Spleen (tissue), 11 donors: Measurements from ENCODE around the gene C1orf226. TPM values are rescaled to one million over a fixed set of nuclear protein-coding genes. Genes with fewer than 3 reads are reported as not detected.

ENCODE experiments used
- DNase-seq: peaks from one replicate; pipeline ENCODE4 v3.0.0-alpha.2; 2020
- H3K27ac ChIP-seq, 8 donors: fragments of 200-600 bp; sonication (generic) in 7 of 8; 1 replicate in 4 of 8; 2 replicates in 4 of 8; pipeline versions ENCODE4 v1.5.0 to v1.8.0; 2016 to 2021; ENCODE audit warnings: inconsistent platforms in 4 of 8, mild to moderate bottlenecking in 4 of 8, moderate library complexity in 1 of 8
- H3K27me3 ChIP-seq, 7 donors: fragments of 200-600 bp; sonication (generic) in 6 of 7; replicated peaks in 1 of 7; 1 replicate in 4 of 7; 2 replicates in 3 of 7; pipeline versions ENCODE4 v1.5.0 to v1.8.0; 2016 to 2021; ENCODE audit warnings: inconsistent platforms in 3 of 7, mild to moderate bottlenecking in 1 of 7
- H3K36me3 ChIP-seq, 6 donors: fragments of 200-600 bp; sonication (generic) in 5 of 6; 1 replicate in 4 of 6; 2 replicates in 2 of 6; pipeline versions ENCODE4 v1.5.0 to v1.8.0; 2016 to 2021; ENCODE audit warnings: inconsistent platforms in 2 of 6
- H3K4me1 ChIP-seq, 6 donors: fragments of 200-600 bp; sonication (generic) in 5 of 6; 1 replicate in 3 of 6; 2 replicates in 3 of 6; pipeline versions ENCODE4 v1.5.0 to v1.8.0; 2016 to 2021; ENCODE audit warnings: inconsistent platforms in 3 of 6
- H3K4me3 ChIP-seq, 8 donors: fragments of 200-600 bp; sonication (generic) in 7 of 8; 1 replicate in 4 of 8; 2 replicates in 4 of 8; pipeline versions ENCODE4 v1.5.0 to v1.8.0; 2016 to 2021; ENCODE audit warnings: inconsistent platforms in 4 of 8, mild to moderate bottlenecking in 4 of 8, moderate library complexity in 2 of 8
- H3K9me3 ChIP-seq, 8 donors: fragments of 200-600 bp; sonication (generic) in 7 of 8; 1 replicate in 4 of 8; 2 replicates in 4 of 8; pipeline versions ENCODE4 v1.5.0 to v1.8.0; 2016 to 2021; ENCODE audit warnings: inconsistent platforms in 4 of 8
- POLR2A ChIP-seq, 3 donors: fragments of 450-650 bp; IDR thresholded peaks; one replicate each; pipeline ENCODE4 v1.5.1; 2017; ENCODE audit warnings: antibody characterized with exemption in 3 of 3, mild to moderate bottlenecking in 1 of 3
- POLR2AphosphoS5 ChIP-seq, 3 donors: sonication (generic); formaldehyde crosslinking; IDR thresholded peaks; one replicate each; pipeline ENCODE4 v1.5.1; 2017; ENCODE audit warnings: antibody characterized with exemption in 3 of 3
- WGBS, 5 donors: extraction: QIAGEN DNeasy Blood & Tissue Kit in 3 of 5; methylation state at CpG; one replicate each; pipeline versions ENCODE4 v1.1.5 to v1.1.7; 2013 to 2018; 5-methylcytosine and 5-hydroxymethylcytosine counted together
- intact Hi-C: fragments of 100-400 bp; cut with DNase I; formaldehyde crosslinking; loops from one replicate; pipeline ENCODE4 v1.15.0; 2023; ENCODE audit warnings: low total_unique reads
- polyA plus RNA-seq, 3 donors: library from polyadenylated mRNA; stranded (reverse); fragments of 200-250 nt; gene quantifications; one replicate each; pipeline ENCODE4 v1.2.1, GENCODE V29; 2013
- total RNA-seq, 7 donors: library from RNA; depleted of rRNA in 3 of 7; stranded (reverse); fragments of >200 nt in 3 of 7; fragmentation: NEBNext Ultra II Directional in 4 of 7; extraction: Animal tissue kit (Norgen Biotek cat#: 25700) in 4 of 7; gene quantifications; one replicate each; pipeline versions ENCODE4 v1.1.0 to v1.2.1, GENCODE V29; 2016 to 2021
- TF ChIP-seq, protein P1 (sequence below), 11 experiments: fragments of 200-600 bp in 7 of 11; fragments of 450-650 bp in 4 of 11; sonication (generic) in 4 of 11; IDR thresholded peaks in 8 of 11; conservative IDR thresholded peaks in 3 of 11; 1 replicate in 7 of 11; 2 replicates in 4 of 11; pipeline versions ENCODE4 v1.4.0 to v1.8.0; 2016 to 2021; ENCODE audit warnings: antibody characterized with exemption in 11 of 11, inconsistent platforms in 4 of 11, mild to moderate bottlenecking in 1 of 11
- donor health status: healthy with polysubstance abuse.
- donor health status: DM: no; HTN: no; CAD: no; lungs with moderate emphysema.
- donor health status: DM: no; HTN: no; CAD: no.
- donor health status: Bipolar disorder and iron deficiency.
- donor health status: healthy.
- donor health status: DM: no; HTN: no; CAD: no.
- donor health status: DM: yes; HTN: yes; CAD: no.

The C1orf226 gene
- total and polyA plus RNA-seq, 10 donors, result 0.09 to 2.4 (median 1.0) TPM

DNA sequence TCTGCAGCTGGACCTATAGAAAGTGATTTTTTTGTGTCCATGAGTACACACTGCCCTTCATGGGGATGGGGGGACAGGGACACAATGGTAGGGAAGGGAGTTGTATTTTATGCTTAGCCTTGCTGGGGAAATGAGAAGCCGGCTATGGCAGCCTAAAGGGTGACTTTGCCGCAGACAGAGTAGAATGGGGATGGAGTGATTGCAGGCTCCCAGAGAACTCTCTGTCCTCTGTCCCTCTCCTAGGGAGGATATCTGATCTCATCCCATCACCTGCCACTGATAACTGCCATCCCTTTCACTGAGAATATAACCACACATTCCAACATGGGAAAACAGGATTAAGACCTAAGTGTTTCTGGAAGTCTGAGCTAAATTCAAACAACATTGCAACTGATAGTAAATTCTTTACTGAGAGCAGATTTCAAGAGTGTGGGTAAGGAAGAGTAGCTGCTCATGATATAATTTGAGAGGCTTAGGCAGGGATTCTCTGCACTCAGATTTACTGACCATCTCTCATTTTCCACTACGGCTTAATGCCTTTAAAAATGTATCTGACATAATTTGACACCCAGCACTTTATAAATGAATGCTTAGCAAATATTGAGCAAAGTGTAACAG, 16.5 kb downstream of the C1orf226 start:
- Histone ChIP-seq H3K36me3 (no peaks in the 10 kb centered on the region), H3K4me1 (no peaks in the 10 kb centered on the region), H3K27ac (no peak overlapping the region), H3K9me3 (no peaks in the 10 kb centered on the region), H3K4me3 (no peak overlapping the region), H3K27me3 (peaks cover 0 to 52% (median 5%) of the 10 kb centered on the region in 7 donors)
- no peak for DNase-seq
- TF ChIP-seq POLR2A (IDR thresholded peaks at IDR 0.05) (no peak), POLR2AphosphoS5 (IDR thresholded peaks at IDR 0.05) (no peak)
- TF ChIP-seq, protein P1, sequence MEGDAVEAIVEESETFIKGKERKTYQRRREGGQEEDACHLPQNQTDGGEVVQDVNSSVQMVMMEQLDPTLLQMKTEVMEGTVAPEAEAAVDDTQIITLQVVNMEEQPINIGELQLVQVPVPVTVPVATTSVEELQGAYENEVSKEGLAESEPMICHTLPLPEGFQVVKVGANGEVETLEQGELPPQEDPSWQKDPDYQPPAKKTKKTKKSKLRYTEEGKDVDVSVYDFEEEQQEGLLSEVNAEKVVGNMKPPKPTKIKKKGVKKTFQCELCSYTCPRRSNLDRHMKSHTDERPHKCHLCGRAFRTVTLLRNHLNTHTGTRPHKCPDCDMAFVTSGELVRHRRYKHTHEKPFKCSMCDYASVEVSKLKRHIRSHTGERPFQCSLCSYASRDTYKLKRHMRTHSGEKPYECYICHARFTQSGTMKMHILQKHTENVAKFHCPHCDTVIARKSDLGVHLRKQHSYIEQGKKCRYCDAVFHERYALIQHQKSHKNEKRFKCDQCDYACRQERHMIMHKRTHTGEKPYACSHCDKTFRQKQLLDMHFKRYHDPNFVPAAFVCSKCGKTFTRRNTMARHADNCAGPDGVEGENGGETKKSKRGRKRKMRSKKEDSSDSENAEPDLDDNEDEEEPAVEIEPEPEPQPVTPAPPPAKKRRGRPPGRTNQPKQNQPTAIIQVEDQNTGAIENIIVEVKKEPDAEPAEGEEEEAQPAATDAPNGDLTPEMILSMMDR (IDR thresholded peaks at IDR 0.05 in 8 of 11, conservative IDR thresholded peaks at IDR 0.05 in 3 of 11), result no peak
- intact Hi-C loops, result loop anchor here (5.0 kb wide), 1 partner anchor 341 kb away; no protein-coding TSS in a partner anchor
- WGBS, 5 donors, result 66 to 88% (median 85%) methylated on average over 3 of the region's 3 CpGs

DNA sequence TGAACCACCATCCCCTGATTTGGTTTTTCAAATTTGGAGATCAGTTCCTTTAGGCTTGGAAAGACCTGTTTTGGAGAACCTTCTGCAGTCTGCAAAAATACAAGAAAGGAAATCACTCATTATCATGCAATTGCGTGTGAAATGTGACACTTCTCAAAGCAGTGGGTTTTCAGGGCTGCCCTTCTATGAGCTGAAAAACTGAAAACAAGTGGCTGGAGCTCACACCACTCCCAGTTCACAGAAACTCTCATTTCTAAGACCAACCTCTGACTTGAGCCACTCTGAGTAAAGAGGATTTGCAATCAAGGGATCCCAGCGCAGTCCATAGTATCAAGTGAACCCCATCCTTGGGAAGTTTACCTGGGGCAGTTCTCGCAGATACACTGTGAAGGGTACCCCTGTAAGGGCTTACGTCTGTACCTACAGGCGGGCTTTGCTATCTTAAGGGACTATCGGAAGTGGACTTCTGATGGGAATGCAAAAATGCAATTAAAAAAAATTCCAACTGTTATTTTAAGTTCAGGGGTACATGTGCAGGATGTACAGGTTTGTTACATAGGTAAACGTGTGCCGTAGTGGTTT, 17.6 kb downstream of the C1orf226 start:
- DNase-seq, result no peak
- Histone ChIP-seq H3K9me3 (no peaks in the 10 kb centered on the region), H3K4me3 (no peak overlapping the region), H3K27ac (no peak overlapping the region), H3K36me3 (no peaks in the 10 kb centered on the region), H3K27me3 (peaks cover 0 to 52% (median 5%) of the 10 kb centered on the region in 7 donors), H3K4me1 (no peaks in the 10 kb centered on the region)
- intact Hi-C loops, result loop anchor here (5.0 kb wide), 1 partner anchor 342 kb away; no protein-coding TSS in a partner anchor
- TF ChIP-seq POLR2AphosphoS5 (IDR thresholded peaks at IDR 0.05) (no peak), POLR2A (IDR thresholded peaks at IDR 0.05) (no peak)
- TF ChIP-seq, protein P1 (IDR thresholded peaks at IDR 0.05 in 8 of 11, conservative IDR thresholded peaks at IDR 0.05 in 3 of 11), result no peak
- 82 to 85% (median 83%) methylated on average over 8 of the region's 8 CpGs for WGBS, 5 donors

DNA sequence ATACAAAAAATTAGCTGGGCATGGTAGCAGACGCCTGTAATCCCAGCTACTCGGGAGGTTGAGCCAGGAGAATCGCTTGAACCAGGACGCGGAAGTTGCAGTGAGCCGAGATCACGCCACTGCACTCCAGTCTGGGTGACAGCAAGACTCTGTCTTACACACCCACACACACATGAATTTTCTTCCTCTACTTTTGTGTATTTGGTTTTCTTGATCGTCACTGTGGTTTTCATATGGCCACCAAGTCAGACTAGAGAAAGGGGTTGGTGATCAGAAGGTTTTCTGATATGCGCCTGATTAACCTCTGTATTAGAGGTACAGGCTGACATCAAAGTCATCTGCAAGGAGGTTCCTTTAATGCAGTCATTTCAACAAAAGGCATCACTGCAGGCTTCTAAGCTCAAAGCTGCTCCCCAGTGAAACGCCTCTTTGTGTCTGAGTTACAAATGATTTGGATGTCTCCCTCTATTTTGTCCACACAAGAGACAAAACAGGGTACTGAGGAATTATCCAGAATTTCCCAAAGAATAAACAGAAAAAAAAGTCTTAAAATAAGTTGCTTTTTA, 19.3 kb downstream of the C1orf226 start:
- TF ChIP-seq, protein P1 (IDR thresholded peaks at IDR 0.05 in 8 of 11, conservative IDR thresholded peaks at IDR 0.05 in 3 of 11), result no peak
- TF ChIP-seq POLR2A (IDR thresholded peaks at IDR 0.05) (no peak), POLR2AphosphoS5 (IDR thresholded peaks at IDR 0.05) (no peak)
- no peaks in the 10 kb centered on the region for H3K4me1 ChIP-seq
- H3K27me3 ChIP-seq, result peaks cover 0 to 44% (median 4%) of the 10 kb centered on the region in 7 donors
- intact Hi-C loops, result no loop called here
- no peak for DNase-seq
- WGBS, 5 donors, result 85 to 93% (median 87%) methylated on average over 10 of the region's 10 CpGs
- no peak overlapping the region for H3K27ac ChIP-seq
- no peaks in the 10 kb centered on the region for H3K9me3 ChIP-seq
- H3K36me3 ChIP-seq, result no peaks in the 10 kb centered on the region
- H3K4me3 ChIP-seq, result no peak overlapping the region

DNA sequence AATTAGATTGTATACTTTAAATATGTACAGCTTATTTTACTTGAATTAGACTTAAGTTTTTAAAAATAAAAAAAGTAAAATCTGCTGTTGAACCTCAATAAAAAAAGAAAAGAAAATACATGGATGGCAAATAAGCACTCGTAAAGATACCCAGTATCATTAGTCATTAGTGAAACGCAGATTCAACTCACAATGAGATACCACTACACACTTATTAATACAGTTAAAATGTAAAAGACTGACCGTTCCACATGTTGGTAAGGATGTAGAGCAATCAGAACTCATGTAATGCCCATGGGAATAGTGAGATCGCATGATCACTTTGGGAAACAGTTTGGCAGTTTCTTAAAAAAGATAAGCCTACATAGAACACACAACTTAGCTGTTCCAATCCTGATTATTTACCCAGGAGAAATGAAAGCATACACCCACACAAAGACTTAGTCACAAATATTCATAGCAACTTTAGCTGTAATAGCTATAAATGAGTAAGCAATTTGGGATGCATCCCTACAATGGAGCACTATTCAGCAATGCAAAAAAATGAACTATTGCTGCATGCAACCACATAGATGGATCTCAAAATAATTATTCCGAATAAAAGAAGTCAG, 23.1 kb downstream of the C1orf226 start:
- no peaks in the 10 kb centered on the region for H3K9me3 ChIP-seq
- no peak overlapping the region for H3K27ac ChIP-seq
- 72 to 81% (median 77%) methylated on average over 5 of the region's 5 CpGs for WGBS, 5 donors
- peaks cover 0 to 8% (median 0%) of the 10 kb centered on the region in 6 donors for H3K4me1 ChIP-seq
- intact Hi-C loops, result no loop called here
- no peak overlapping the region for H3K4me3 ChIP-seq
- TF ChIP-seq, protein P1 (IDR thresholded peaks at IDR 0.05 in 8 of 11, conservative IDR thresholded peaks at IDR 0.05 in 3 of 11), result no peak
- TF ChIP-seq POLR2AphosphoS5 (IDR thresholded peaks at IDR 0.05), result no peak
- TF ChIP-seq POLR2A (IDR thresholded peaks at IDR 0.05), result no peak
- no peak for DNase-seq
- H3K36me3 ChIP-seq, result no peaks in the 10 kb centered on the region
- peaks cover 0 to 14% (median 0%) of the 10 kb centered on the region in 7 donors for H3K27me3 ChIP-seq
